ENCODE measurements around the gene GSPT1.

Gene GSPT1

GRCh38 chr16:11871193-11871592, 44.6 kb downstream of the GSPT1 start:
- TF ChIP-seq, protein P1, sequence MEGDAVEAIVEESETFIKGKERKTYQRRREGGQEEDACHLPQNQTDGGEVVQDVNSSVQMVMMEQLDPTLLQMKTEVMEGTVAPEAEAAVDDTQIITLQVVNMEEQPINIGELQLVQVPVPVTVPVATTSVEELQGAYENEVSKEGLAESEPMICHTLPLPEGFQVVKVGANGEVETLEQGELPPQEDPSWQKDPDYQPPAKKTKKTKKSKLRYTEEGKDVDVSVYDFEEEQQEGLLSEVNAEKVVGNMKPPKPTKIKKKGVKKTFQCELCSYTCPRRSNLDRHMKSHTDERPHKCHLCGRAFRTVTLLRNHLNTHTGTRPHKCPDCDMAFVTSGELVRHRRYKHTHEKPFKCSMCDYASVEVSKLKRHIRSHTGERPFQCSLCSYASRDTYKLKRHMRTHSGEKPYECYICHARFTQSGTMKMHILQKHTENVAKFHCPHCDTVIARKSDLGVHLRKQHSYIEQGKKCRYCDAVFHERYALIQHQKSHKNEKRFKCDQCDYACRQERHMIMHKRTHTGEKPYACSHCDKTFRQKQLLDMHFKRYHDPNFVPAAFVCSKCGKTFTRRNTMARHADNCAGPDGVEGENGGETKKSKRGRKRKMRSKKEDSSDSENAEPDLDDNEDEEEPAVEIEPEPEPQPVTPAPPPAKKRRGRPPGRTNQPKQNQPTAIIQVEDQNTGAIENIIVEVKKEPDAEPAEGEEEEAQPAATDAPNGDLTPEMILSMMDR (IDR thresholded peaks at IDR 0.05), result no peak

DNA sequence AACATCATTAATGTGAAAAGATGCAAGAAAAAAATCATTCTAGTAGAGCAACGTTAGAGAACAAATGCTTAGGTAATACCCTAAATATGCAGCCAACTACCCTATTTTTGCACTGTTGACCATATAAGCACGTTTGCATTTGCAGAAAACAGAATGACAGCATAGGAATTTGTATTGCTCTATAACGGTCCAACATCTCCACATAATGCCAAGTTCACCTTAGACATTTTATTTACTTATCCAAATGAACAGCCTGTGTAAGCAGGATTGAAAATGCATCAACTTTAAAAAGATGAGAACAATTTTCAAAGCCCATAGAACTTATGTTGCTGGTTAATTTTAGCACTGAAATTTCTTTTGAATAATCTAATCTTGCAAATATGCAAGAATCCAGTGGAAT, 45.4 kb downstream of the GSPT1 start:
- TF ChIP-seq, protein P1 (IDR thresholded peaks at IDR 0.05), result no peak

GRCh38 chr16:11869353-11870228, 46.2 kb downstream of the GSPT1 start:
- TF ChIP-seq, protein P1 (IDR thresholded peaks at IDR 0.05), result no peak

DNA sequence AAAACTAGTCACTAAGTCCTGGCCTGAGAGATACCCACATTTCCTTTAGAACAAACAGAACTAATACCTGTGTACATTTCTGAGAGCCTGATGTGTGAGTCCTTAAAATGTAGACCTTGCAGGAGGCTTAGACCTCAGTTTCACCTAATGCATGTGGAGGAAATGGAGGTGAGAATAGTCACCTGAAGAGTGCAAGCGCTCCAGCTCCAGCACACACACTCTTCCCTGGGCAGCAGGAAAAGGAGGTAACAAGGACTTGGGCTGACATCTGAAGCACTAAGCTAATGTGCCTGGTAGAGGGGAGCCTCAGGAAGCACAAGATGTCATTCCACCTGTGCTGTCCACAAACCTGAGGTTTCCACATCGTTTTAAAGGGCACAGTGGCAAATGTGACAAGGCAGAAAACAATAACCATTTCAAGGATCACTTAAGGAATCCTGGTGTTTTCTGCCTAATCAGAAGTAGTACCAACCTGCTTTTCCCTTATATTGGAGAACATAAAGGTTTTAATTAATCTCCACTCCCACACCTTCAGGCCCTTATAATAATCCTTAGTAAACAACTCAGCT, 47.3 kb downstream of the GSPT1 start:
- TF ChIP-seq, protein P1 (IDR thresholded peaks at IDR 0.05), result no peak

- TF ChIP-seq, protein P1 (IDR thresholded peaks at IDR 0.05), result no peak
Measured at GRCh38 chr16:11862489-11862888, 53.3 kb downstream of the GSPT1 start.

- TF ChIP-seq, protein P1 (IDR thresholded peaks at IDR 0.05), result no peak
Measured at GRCh38 chr16:11857161-11857560, 58.6 kb downstream of the GSPT1 start.

- TF ChIP-seq, protein P1 (IDR thresholded peaks at IDR 0.05), result no peak
Measured at GRCh38 chr16:11852092-11852809, 63.5 kb downstream of the GSPT1 start.

Measured in LNCAP (cell line).